Activated naive CD4-positive, alpha-beta T cell treated with anti-CD3 and anti-CD28 coated beads for 36 hours (primary cell): ENCODE results near the gene SLCO2B1. TPM values are rescaled to one million over a fixed set of nuclear protein-coding genes. Genes with fewer than 3 reads are reported as not detected.

Experiments used
- CTCF ChIA-PET: fragments of 350-600 bp; sonication (Branson Sonifier 250); formaldehyde crosslinking; loops from one replicate; lab custom pipeline; 2021; ENCODE audit warnings: antibody characterized with exemption; lab: Charles Lee
- DNase-seq: peaks from one replicate; pipeline ENCODE4 v3.0.0-alpha.2; 2020
- H3K27ac Mint-ChIP-seq: one replicate; pipeline ENCODE4 v1.8.0; 2021; ENCODE audit warnings: mild to moderate bottlenecking, mixed read lengths
- H3K27me3 Mint-ChIP-seq: one replicate; pipeline ENCODE4 v1.8.0; 2021; ENCODE audit warnings: low read depth, mixed read lengths
- H3K36me3 Mint-ChIP-seq: one replicate; pipeline ENCODE4 v1.8.0; 2021; ENCODE audit warnings: low read depth, mixed read lengths
- H3K4me1 Mint-ChIP-seq: one replicate; pipeline ENCODE4 v1.8.0; 2021; ENCODE audit warnings: low read depth, mixed read lengths
- H3K4me3 Mint-ChIP-seq: one replicate; pipeline ENCODE4 v1.8.0; 2021; ENCODE audit warnings: mild to moderate bottlenecking, moderate library complexity, mixed read lengths
- H3K9me3 Mint-ChIP-seq: one replicate; pipeline ENCODE4 v1.8.0; 2021; ENCODE audit warnings: mixed read lengths
- intact Hi-C: fragments of 100-400 bp; cut with micrococcal nuclease; formaldehyde crosslinking; loops from one replicate; pipeline ENCODE4 v1.15.1; 2023
- total RNA-seq, 2 experiments: library from RNA; stranded (reverse); gene quantifications; one replicate each; pipeline ENCODE4 v1.2.3, GENCODE V29; 2021

The SLCO2B1 gene
- total RNA-seq, 2 experiments from 2014 or later: not detected

- CTCF ChIA-PET: no interaction called here
- intact Hi-C loops: no loop called here
These were observed 16.7 kb downstream of the SLCO2B1 start for GRCh38 chr11:75167617-75168016.

GRCh38 chr11:75169101-75169885 lies 18.4 kb downstream of the SLCO2B1 start:
- H3K4me3 Mint-ChIP-seq: no peak overlapping the region
- CTCF ChIA-PET: interaction anchor here (0.6 kb wide), 1 partner anchor 13 kb away, joined by 3 read pairs; no protein-coding TSS in a partner anchor
- no peak for DNase-seq
- no peaks in the 10 kb centered on the region for H3K27me3 Mint-ChIP-seq
- H3K36me3 Mint-ChIP-seq: no peaks in the 10 kb centered on the region
- H3K4me1 Mint-ChIP-seq: peaks cover 2% of the 10 kb centered on the region
- no peaks in the 10 kb centered on the region for H3K9me3 Mint-ChIP-seq
- intact Hi-C loops: no loop called here
- no peak overlapping the region for H3K27ac Mint-ChIP-seq

More at GRCh38 chr11:75167617-75168016, 16.7 kb downstream of the SLCO2B1 start:
- Mint-ChIP-seq H3K27ac (no peak overlapping the region), H3K4me1 (no peaks in the 10 kb centered on the region), H3K36me3 (no peaks in the 10 kb centered on the region), H3K9me3 (no peaks in the 10 kb centered on the region), H3K27me3 (no peaks in the 10 kb centered on the region), H3K4me3 (no peak overlapping the region)
- no peak for DNase-seq

- Mint-ChIP-seq H3K4me3 (no peak overlapping the region), H3K36me3 (no peaks in the 10 kb centered on the region), H3K27me3 (no peaks in the 10 kb centered on the region), H3K9me3 (no peaks in the 10 kb centered on the region), H3K4me1 (peaks cover 13% of the 10 kb centered on the region), H3K27ac (no peak overlapping the region)
- intact Hi-C loops: no loop called here
- CTCF ChIA-PET: interaction anchor here (1.4 kb wide), 1 partner anchor 34 kb away, joined by 3 read pairs; no protein-coding TSS in a partner anchor
- no peak for DNase-seq
These were observed 19.8 kb downstream of the SLCO2B1 start for GRCh38 chr11:75170516-75171201.

GRCh38 chr11:75173336-75173735 lies 22.4 kb downstream of the SLCO2B1 start:
- Mint-ChIP-seq H3K36me3 (no peaks in the 10 kb centered on the region), H3K4me1 (peaks cover 13% of the 10 kb centered on the region), H3K27ac (no peak overlapping the region), H3K27me3 (no peaks in the 10 kb centered on the region), H3K9me3 (no peaks in the 10 kb centered on the region), H3K4me3 (no peak overlapping the region)
- intact Hi-C loops: no loop called here
- no peak for DNase-seq
- CTCF ChIA-PET: no interaction called here

GRCh38 chr11:75174781-75175370 lies 24.0 kb downstream of the SLCO2B1 start:
- intact Hi-C loops: no loop called here
- no peaks in the 10 kb centered on the region for H3K9me3 Mint-ChIP-seq
- H3K4me1 Mint-ChIP-seq: peaks cover 13% of the 10 kb centered on the region
- no peak overlapping the region for H3K27ac Mint-ChIP-seq
- CTCF ChIA-PET: interaction anchor here (0.8 to 1.6 kb wide), 5 partner anchors 30 to 73 kb away, joined by 3 to 6 read pairs (median 4); no protein-coding TSS in a partner anchor
- no peaks in the 10 kb centered on the region for H3K36me3 Mint-ChIP-seq
- peak; percentile 48 for DNase-seq
- no peak overlapping the region for H3K4me3 Mint-ChIP-seq
- H3K27me3 Mint-ChIP-seq: no peaks in the 10 kb centered on the region

GRCh38 chr11:75182664-75183063 lies 31.8 kb downstream of the SLCO2B1 start:
- intact Hi-C loops: no loop called here
- Mint-ChIP-seq H3K4me3 (no peak overlapping the region), H3K27me3 (peaks cover 5% of the 10 kb centered on the region), H3K9me3 (no peaks in the 10 kb centered on the region), H3K27ac (no peak overlapping the region), H3K4me1 (no peaks in the 10 kb centered on the region), H3K36me3 (no peaks in the 10 kb centered on the region)
- CTCF ChIA-PET: interaction anchor here (0.6 to 2.1 kb wide), 2 partner anchors 42 to 187 kb away, joined by 3 to 8 read pairs; no protein-coding TSS in a partner anchor
- DNase-seq: no peak

GRCh38 chr11:75184051-75184450 lies 33.1 kb downstream of the SLCO2B1 start:
- no peak overlapping the region for H3K4me3 Mint-ChIP-seq
- no peaks in the 10 kb centered on the region for H3K36me3 Mint-ChIP-seq
- H3K9me3 Mint-ChIP-seq: no peaks in the 10 kb centered on the region
- H3K4me1 Mint-ChIP-seq: no peaks in the 10 kb centered on the region
- peaks cover 5% of the 10 kb centered on the region for H3K27me3 Mint-ChIP-seq
- no peak for DNase-seq
- CTCF ChIA-PET: interaction anchor here (1.1 to 2.1 kb wide), 2 partner anchors 39 to 43 kb away, joined by 3 to 8 read pairs; no protein-coding TSS in a partner anchor
- intact Hi-C loops: no loop called here
- no peak overlapping the region for H3K27ac Mint-ChIP-seq

- peaks cover 5% of the 10 kb centered on the region for H3K27me3 Mint-ChIP-seq
- H3K4me3 Mint-ChIP-seq: no peak overlapping the region
- DNase-seq: no peak
- H3K9me3 Mint-ChIP-seq: no peaks in the 10 kb centered on the region
- H3K27ac Mint-ChIP-seq: no peak overlapping the region
- H3K36me3 Mint-ChIP-seq: no peaks in the 10 kb centered on the region
- no peaks in the 10 kb centered on the region for H3K4me1 Mint-ChIP-seq
- intact Hi-C loops: no loop called here
- CTCF ChIA-PET: interaction anchor here (2.1 kb wide), 1 partner anchor 44 kb away, joined by 8 read pairs; no protein-coding TSS in a partner anchor
These were observed 34.0 kb downstream of the SLCO2B1 start for GRCh38 chr11:75184757-75185425.

GRCh38 chr11:75185866-75186265 lies 35.0 kb downstream of the SLCO2B1 start:
- Mint-ChIP-seq H3K27me3 (peaks cover 5% of the 10 kb centered on the region), H3K36me3 (no peaks in the 10 kb centered on the region), H3K4me1 (no peaks in the 10 kb centered on the region), H3K27ac (no peak overlapping the region), H3K9me3 (no peaks in the 10 kb centered on the region), H3K4me3 (no peak overlapping the region)
- intact Hi-C loops: no loop called here
- CTCF ChIA-PET: interaction anchor here (0.6 kb wide), 1 partner anchor 1362 kb away, joined by 3 read pairs; no protein-coding TSS in a partner anchor
- DNase-seq: no peak

- Mint-ChIP-seq H3K27me3 (peaks cover 2% of the 10 kb centered on the region), H3K9me3 (no peaks in the 10 kb centered on the region), H3K27ac (no peak overlapping the region), H3K4me3 (no peak overlapping the region), H3K4me1 (no peaks in the 10 kb centered on the region), H3K36me3 (no peaks in the 10 kb centered on the region)
- CTCF ChIA-PET: no interaction called here
- intact Hi-C loops: no loop called here
- DNase-seq: no peak
These were observed 36.1 kb downstream of the SLCO2B1 start for GRCh38 chr11:75186999-75187398.

GRCh38 chr11:75188671-75189070 lies 37.8 kb downstream of the SLCO2B1 start:
- intact Hi-C loops: no loop called here
- Mint-ChIP-seq H3K27me3 (no peaks in the 10 kb centered on the region), H3K4me3 (no peak overlapping the region), H3K36me3 (no peaks in the 10 kb centered on the region), H3K27ac (no peak overlapping the region), H3K4me1 (no peaks in the 10 kb centered on the region), H3K9me3 (no peaks in the 10 kb centered on the region)
- CTCF ChIA-PET: interaction anchor here (0.6 to 1.1 kb wide), 2 partner anchors 56 to 288 kb away, joined by 3 to 5 read pairs; no protein-coding TSS in a partner anchor
- no peak for DNase-seq
